ENCODE data around the gene PEX6. TPM values are rescaled to one million over a fixed set of nuclear protein-coding genes. Genes with fewer than 3 reads are reported as not detected.

The PEX6 gene
- total RNA-seq, 1 experiment from 2014 or later, result 25.9 TPM

DNA sequence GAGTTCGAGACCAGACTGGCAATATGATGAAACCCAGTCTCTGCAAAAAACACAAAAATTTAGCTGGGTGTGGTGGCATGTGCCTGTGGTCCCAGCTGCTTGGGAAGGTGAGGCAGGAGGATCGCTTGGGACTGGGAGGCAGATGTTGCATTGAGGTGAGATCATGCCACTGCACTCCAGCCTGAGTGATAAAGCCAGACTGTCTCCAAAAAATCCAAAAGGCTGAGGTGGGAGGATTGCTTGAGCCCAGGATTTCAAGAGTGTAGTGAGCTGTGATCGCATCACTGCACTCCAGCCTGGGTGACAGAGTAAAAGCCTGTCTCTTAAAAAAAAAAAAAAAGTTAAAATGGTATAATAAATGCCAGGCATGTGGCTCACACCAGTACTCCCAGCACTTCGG, 64.4 kb downstream of the PEX6 start:
- H2AFZ ChIP-seq, result no peak overlapping the region
- H3K36me3 ChIP-seq (ENCODE audit: low read depth), result no peaks in the 10 kb centered on the region
- intact Hi-C loops (cut with micrococcal nuclease; ENCODE audit: unreplicated experiment), result no loop called here
- no peaks in the 10 kb centered on the region for H3K4me1 ChIP-seq (replicated peaks; ENCODE audit: insufficient read depth)
- H3K4me3 ChIP-seq, result no peak overlapping the region
- H3K27ac ChIP-seq, result no peak overlapping the region
- H3K9me2 ChIP-seq (ENCODE audit: insufficient read depth), result no peaks in the 10 kb centered on the region
- H3K27me3 ChIP-seq (ENCODE audit: insufficient read depth, low read depth), result no peaks in the 10 kb centered on the region
- no peaks in the 10 kb centered on the region for H3K9me3 ChIP-seq (ENCODE audit: insufficient read depth, low read depth)
- ChIA-PET POLR2A (ENCODE audit: unreplicated experiment) (interaction anchor here (0.6 to 0.7 kb wide), 2 partner anchors 110 to 936 kb away, joined by 5 to 10 read pairs; no protein-coding TSS in a partner anchor), CTCF (interaction anchor here (0.6 kb wide), 2 partner anchors 23 to 94 kb away, joined by 3 read pairs; no protein-coding TSS in a partner anchor)
- no peaks in the 10 kb centered on the region for H4K20me1 ChIP-seq (ENCODE audit: insufficient read depth)
- H3K4me2 ChIP-seq, result no peak overlapping the region
- no TSS peak for BruUV-seq (replicated peaks)
- no peaks in the 10 kb centered on the region; the same call in 1 of the 2 replicates for H3F3A ChIP-seq (ENCODE audit: insufficient read depth, low read depth)
- DNase-seq, result no peak
- H3K79me2 ChIP-seq (ENCODE audit: low read depth), result no peaks in the 10 kb centered on the region
- TF ChIP-seq CTCF (conservative IDR thresholded peaks at IDR 0.05), result no peak
- no peak for TF ChIP-seq EZH2 (IDR thresholded peaks at IDR 0.05; ENCODE audit: low read depth)

Other genes starting within 250 kb of the PEX6 start
- 12.3 and 15.1 TPM in 2 replicates for gene TBCC, start 233.1 kb downstream of the PEX6 start, total RNA-seq (2021)
- gene BICRAL, start 197.1 kb downstream of the PEX6 start, total RNA-seq (2021), result 8.5 and 12.9 TPM in 2 replicates
- 84.1 and 87.1 TPM in 2 replicates for gene RPL7L1, start 99.6 kb downstream of the PEX6 start, total RNA-seq (2021)
- not detected in 2 replicates for gene PTCRA, start 63.1 kb downstream of the PEX6 start, total RNA-seq (2021)
- 47.7 and 54.8 TPM in 2 replicates for gene CNPY3, start 49.7 kb downstream of the PEX6 start, total RNA-seq (2021)
- gene GNMT, start 18.4 kb downstream of the PEX6 start, total RNA-seq (2021), result 0.57 TPM in 1 of 2 replicates, not detected in the other
- 42.9 and 53.7 TPM in 2 replicates for gene PPP2R5D, start 5.4 kb upstream of the PEX6 start, total RNA-seq (2021)
- gene MEA1, start 34.8 kb upstream of the PEX6 start, total RNA-seq (2021), result 77.0 and 77.6 TPM in 2 replicates
- gene KLHDC3, start 35.1 kb upstream of the PEX6 start, total RNA-seq (2021), result 104 and 122 TPM in 2 replicates
- 45.2 and 62.5 TPM in 2 replicates for gene RRP36, start 42.4 kb upstream of the PEX6 start, total RNA-seq (2021)
- 22.8 and 32.4 TPM in 2 replicates for gene CUL7, start 74.7 kb upstream of the PEX6 start, total RNA-seq (2021)
- gene MRPL2, start 80.3 kb upstream of the PEX6 start, total RNA-seq (2021), result 86.2 and 110 TPM in 2 replicates
- gene KLC4, start 80.5 kb upstream of the PEX6 start, total RNA-seq (2021), result 46.2 and 46.7 TPM in 2 replicates
- gene PTK7, start 97.1 kb upstream of the PEX6 start, total RNA-seq (2021), result 106 and 110 TPM in 2 replicates
- gene SRF, start 192.1 kb upstream of the PEX6 start, total RNA-seq (2021), result 22.0 and 25.4 TPM in 2 replicates
- 52.8 and 71.6 TPM in 2 replicates for gene CUL9, start 203.0 kb upstream of the PEX6 start, total RNA-seq (2021)

Data from PC-9 (cell line).